H1 (cell line): ENCODE measurements around the gene PHLDA2. TPM values are rescaled to one million over a fixed set of nuclear protein-coding genes. Genes with fewer than 3 reads are reported as not detected.

Source experiments
- CTCF ChIA-PET: fragments of 300-600 bp; sonication (Branson Sonifier 250); formaldehyde crosslinking; loops from one replicate; lab custom pipeline; 2021; ENCODE audit not compliant: partially characterized antibody; lab: Charles Lee
- POLR2A ChIA-PET: fragments of 300-600 bp; sonication (Branson Sonifier 250); formaldehyde crosslinking; loops from one replicate; lab custom pipeline; 2021; ENCODE audit warnings: inconsistent platforms; ENCODE audit not compliant: partially characterized antibody; lab: Charles Lee
- DNase-seq, 2 experiments: peaks; one replicate each; pipeline versions ENCODE4 v3.0.0 to v3.0.0-alpha.2; 2010 to 2022; ENCODE audit warnings: low spot score in 2 of 2, low read depth in 1 of 2, mixed read lengths in 1 of 2
- FAIRE-seq: peaks from 2 replicates; lab custom pipeline; 2011; peaks lifted over from hg19 to GRCh38; lab: Jason Lieb, UNC
- H2AFZ ChIP-seq: 2 replicates; pipeline ENCODE4 v1.8.1; 2012; ENCODE audit warnings: low read length, inconsistent platforms
- H2AK5ac ChIP-seq: 2 replicates; pipeline ENCODE4 v1.6.1; 2013; ENCODE audit warnings: low read depth, low read length
- H2BK120ac ChIP-seq: replicated peaks from 2 replicates; pipeline ENCODE3; 2013; ENCODE audit warnings: low read depth, low read length, inconsistent platforms
- H2BK12ac ChIP-seq: 2 replicates; pipeline ENCODE4 v1.6.1; 2013; ENCODE audit warnings: low read depth, low read length
- H2BK15ac ChIP-seq: 2 replicates; pipeline ENCODE4 v1.6.1; 2013; ENCODE audit warnings: low read length
- H2BK20ac ChIP-seq: 2 replicates; pipeline ENCODE4 v1.6.1; 2013; ENCODE audit warnings: low read length
- H2BK5ac ChIP-seq: 2 replicates; pipeline ENCODE4 v1.6.1; 2013; ENCODE audit warnings: low read depth, low read length
- H3K14ac ChIP-seq: 2 replicates; pipeline ENCODE4 v1.6.1; 2013; ENCODE audit warnings: inconsistent platforms; ENCODE audit not compliant: insufficient read length
- H3K18ac ChIP-seq: 2 replicates; pipeline ENCODE4 v1.6.1; 2013; ENCODE audit warnings: low read length; ENCODE audit errors: extremely low read depth
- H3K23ac ChIP-seq: 2 replicates; pipeline ENCODE4 v1.6.1; 2013; ENCODE audit warnings: inconsistent platforms; ENCODE audit not compliant: insufficient read length
- H3K23me2 ChIP-seq: 2 replicates; pipeline ENCODE4 v1.6.1; 2013; ENCODE audit warnings: low read depth, low read length
- H3K27ac ChIP-seq: 2 replicates; pipeline ENCODE4 v1.6.1; 2011; ENCODE audit warnings: low read depth, low read length, inconsistent platforms
- H3K27me3 ChIP-seq, 4 experiments: replicated peaks in 1 of 4; 1 replicate in 1 of 4; 2 replicates in 3 of 4; pipeline versions ENCODE4 v1.6.1 to v1.8.1; 2011 to 2013; ENCODE audit warnings: low read length in 3 of 4, mild to moderate bottlenecking in 3 of 4, inconsistent platforms in 2 of 4, mixed read lengths in 2 of 4, moderate library complexity in 1 of 4; ENCODE audit not compliant: control insufficient read depth in 3 of 4, insufficient read depth in 3 of 4; ENCODE audit errors: extremely low read depth in 1 of 4
- H3K36me3 ChIP-seq, 4 experiments: 2 replicates each; pipeline versions ENCODE4 v1.6.1 to v1.8.1; 2011 to 2013; ENCODE audit warnings: mild to moderate bottlenecking in 4 of 4, low read length in 3 of 4, moderate library complexity in 2 of 4, control low read depth in 1 of 4, inconsistent platforms in 1 of 4; ENCODE audit not compliant: insufficient read depth in 4 of 4, control insufficient read depth in 2 of 4
- H3K4ac ChIP-seq: replicated peaks from 2 replicates; pipeline ENCODE3; 2013; ENCODE audit warnings: low read length, low read depth, mixed read lengths, inconsistent platforms; ENCODE audit not compliant: insufficient read length
- H3K4me1 ChIP-seq, 4 experiments: replicated peaks in 1 of 4; 1 replicate in 1 of 4; 2 replicates in 3 of 4; pipeline versions ENCODE4 v1.6.1 to v1.8.1; 2011 to 2013; ENCODE audit warnings: low read length in 3 of 4, inconsistent platforms in 2 of 4, mixed read lengths in 1 of 4; ENCODE audit not compliant: insufficient read depth in 4 of 4, control insufficient read depth in 3 of 4
- H3K4me2 ChIP-seq, 2 experiments: 2 replicates each; pipeline versions ENCODE4 v1.6.1 to v1.8.1; 2011 to 2013; ENCODE audit warnings: low read depth in 2 of 2, low read length in 2 of 2, control low read depth in 1 of 2, inconsistent platforms in 1 of 2, mild to moderate bottlenecking in 1 of 2; ENCODE audit not compliant: insufficient read depth in 1 of 2
- H3K4me3 ChIP-seq, 4 experiments: fragments of 200-600, 300-600 bp in 1 of 4; sonication (generic), shearing (Covaris generic), sonication (Bioruptor Twin) in 1 of 4; 2 replicates each; pipeline versions ENCODE4 v1.5.1 to v1.8.1; 2011 to 2016; ENCODE audit warnings: low read length in 4 of 4, low read depth in 3 of 4, control low read depth in 2 of 4, inconsistent platforms in 2 of 4, mild to moderate bottlenecking in 2 of 4, mixed read lengths in 1 of 4, moderate library complexity in 1 of 4; ENCODE audit not compliant: insufficient read depth in 2 of 4; ENCODE audit errors: extremely low read depth in 1 of 4
- H3K56ac ChIP-seq: replicated peaks from 2 replicates; pipeline ENCODE3; 2013; ENCODE audit warnings: low read depth, mild to moderate bottlenecking, mixed read lengths, low read length, inconsistent platforms; ENCODE audit not compliant: insufficient read length
- H3K79me1 ChIP-seq: 2 replicates; pipeline ENCODE4 v1.6.1; 2013; ENCODE audit warnings: low read depth, low read length, control low read depth
- H3K79me2 ChIP-seq, 2 experiments: 2 replicates each; pipeline versions ENCODE4 v1.6.1 to v1.8.1; 2012 to 2013; ENCODE audit warnings: low read length in 2 of 2, mild to moderate bottlenecking in 2 of 2, inconsistent platforms in 1 of 2; ENCODE audit not compliant: insufficient read depth in 2 of 2, control insufficient read depth in 1 of 2
- H3K9ac ChIP-seq, 4 experiments: replicated peaks in 1 of 4; 1 replicate in 1 of 4; 2 replicates in 3 of 4; pipeline versions ENCODE4 v1.6.1 to v1.8.1; 2011 to 2013; ENCODE audit warnings: low read depth in 3 of 4, low read length in 3 of 4, control low read depth in 2 of 4, mild to moderate bottlenecking in 2 of 4, moderate library complexity in 2 of 4, inconsistent platforms in 1 of 4; ENCODE audit errors: extremely low read depth in 1 of 4
- H3K9me3 ChIP-seq, 2 experiments: 2 replicates each; pipeline versions ENCODE4 v1.6.1 to v1.8.1; 2012 to 2013; ENCODE audit warnings: mild to moderate bottlenecking in 2 of 2, moderate library complexity in 2 of 2, control low read depth in 1 of 2, inconsistent platforms in 1 of 2, low read depth in 1 of 2, low read length in 1 of 2, mixed read lengths in 1 of 2; ENCODE audit not compliant: insufficient read depth in 2 of 2
- H4K20me1 ChIP-seq, 2 experiments: replicated peaks in 1 of 2; 2 replicates each; pipeline versions ENCODE3 to v1.8.1; 2011 to 2013; ENCODE audit warnings: inconsistent platforms in 2 of 2, low read length in 2 of 2, mild to moderate bottlenecking in 1 of 2; ENCODE audit not compliant: insufficient read depth in 2 of 2, control insufficient read depth in 1 of 2
- H4K5ac ChIP-seq: 2 replicates; pipeline ENCODE4 v1.6.1; 2013; ENCODE audit warnings: low read length, low read depth, mixed read lengths, inconsistent platforms; ENCODE audit not compliant: insufficient read length
- H4K8ac ChIP-seq: 2 replicates; pipeline ENCODE4 v1.8.0; 2013; ENCODE audit warnings: mild to moderate bottlenecking, moderate library complexity, low read length, inconsistent platforms; ENCODE audit not compliant: insufficient read depth; ENCODE audit errors: extremely low read depth
- H4K91ac ChIP-seq: replicated peaks from 2 replicates; pipeline ENCODE3; 2013; ENCODE audit warnings: low read length, mixed read lengths, inconsistent platforms; ENCODE audit not compliant: insufficient read length
- CTCF ChIP-seq, 3 experiments: IDR thresholded peaks; 1 replicate in 2 of 3; 2 replicates in 1 of 3; pipeline versions ENCODE4 v1.5.1 to v1.6.1; 2011; ENCODE audit warnings: low read length in 3 of 3, mild to moderate bottlenecking in 3 of 3, inconsistent platforms in 2 of 3, low read depth in 1 of 3, moderate library complexity in 1 of 3; ENCODE audit not compliant: insufficient read depth in 1 of 3; ENCODE audit errors: control extremely low read depth in 1 of 3
- HDAC2 ChIP-seq, 2 experiments: fragments of 300-600 bp in 1 of 2; sonication (generic) in 1 of 2; IDR thresholded peaks; 2 replicates each; pipeline ENCODE4 v1.6.1; 2011 to 2012; ENCODE audit warnings: low read depth in 2 of 2, low read length in 2 of 2, mild to moderate bottlenecking in 2 of 2, moderate library complexity in 2 of 2, borderline replicate concordance in 1 of 2, inconsistent platforms in 1 of 2
- HDAC6 ChIP-seq: IDR thresholded peaks from one replicate; pipeline ENCODE4 v1.7.1; 2012; ENCODE audit warnings: low read depth, mild to moderate bottlenecking, inconsistent platforms, low read length, moderate library complexity
- KDM1A ChIP-seq: fragments of 200-600, 300-600 bp; sonication (generic); IDR thresholded peaks from 2 replicates; pipeline ENCODE4 v1.7.1; 2016; ENCODE audit warnings: mild to moderate bottlenecking, low read length, borderline replicate concordance
- SIX5 ChIP-seq: IDR thresholded peaks from 2 replicates; pipeline ENCODE4 v1.6.1; 2011; ENCODE audit warnings: mild to moderate bottlenecking, low read depth, low read length
- TAF7 ChIP-seq: optimal IDR thresholded peaks from 2 replicates; pipeline ENCODE3; 2011; ENCODE audit warnings: low read depth, mild to moderate bottlenecking, inconsistent platforms, low read length, moderate library complexity, borderline replicate concordance
- TCF12 ChIP-seq: IDR thresholded peaks from 2 replicates; pipeline ENCODE4 v1.6.1; 2011; ENCODE audit warnings: low read depth, mild to moderate bottlenecking, low read length
- WGBS, 2 experiments: shearing (Covaris generic) in 1 of 2; methylation state at CpG; one replicate each; pipeline versions ENCODE4 v1.1.6 to v1.1.7; 2013 to 2015; ENCODE audit warnings: low lambda C conversion rate in 2 of 2, mixed read lengths in 2 of 2, inconsistent platforms in 1 of 2, low coverage in 1 of 2, missing lambda C conversion rate in 1 of 2; ENCODE audit not compliant: insufficient replicate concordance in 2 of 2, insufficient coverage in 1 of 2, insufficient read length in 1 of 2; ENCODE audit errors: extremely low coverage in 1 of 2, missing lambda C conversion rate in 1 of 2; 5-methylcytosine and 5-hydroxymethylcytosine counted together
- polyA plus RNA-seq, 7 experiments: library from polyadenylated mRNA; depleted of rRNA in 3 of 7; stranded (reverse) in 5 of 7; unstranded in 2 of 7; fragments of >200 nt in 5 of 7; fragments of 200-250 nt in 2 of 7; gene quantifications; 1 replicate in 5 of 7; 2 replicates in 1 of 7; 4 replicates in 1 of 7; pipeline versions ENCODE4 v1.2.1 to v1.2.3, GENCODE V29; 2011 to 2013; ENCODE audit warnings: missing spikeins in 2 of 7, mixed read lengths in 2 of 7
- total RNA-seq: library from RNA; stranded (reverse); fragmentation: NEBNext Ultra II Directional; extraction: Animal tissue kit (Norgen Biotek cat#: 25700); gene quantifications from 2 replicates; pipeline ENCODE4 v1.2.1, GENCODE V29; 2021

The PHLDA2 gene
- total and polyA plus RNA-seq, 2 of the 8 experiments (the other 6 are each of a cell fraction or from before 2014, with no cell fraction given), result 5.2 to 7.6 TPM

GRCh38 chr11:2892967-2893528 is 36.2 kb downstream of the PHLDA2 start:
- Histone ChIP-seq H4K5ac (peak overlapping the region; percentile 97), H3K4me3 (peak overlapping the region; percentile 25 to 52 (median 40); a peak in 6 of 8 replicates), H3K14ac (no peak overlapping the region), H3K27ac (peak overlapping the region; percentile 12; the same call in 1 of the 2 replicates), H3K36me3 (no peaks in the 10 kb centered on the region), H3K4me1 (peaks cover 0 to 20% (median 15%) of the 10 kb centered on the region in 4 experiments; a peak in 6 of 7 replicates), H2BK15ac (no peak overlapping the region; the same call in 1 of the 2 replicates), H3K56ac (peak overlapping the region; percentile 13), H3K79me2 (no peaks in the 10 kb centered on the region), H3K4ac (peak overlapping the region; percentile 69), H3K4me2 (peak overlapping the region; percentile 67 to 68), H2BK5ac (peak overlapping the region; percentile 87; the same call in 1 of the 2 replicates), H3K27me3 (peaks cover 0 to 17% (median 4%) of the 10 kb centered on the region in 4 experiments; a peak in 4 of 7 replicates), H2BK12ac (peak overlapping the region; percentile 97; the same call in 1 of the 2 replicates), H2AK5ac (peak overlapping the region; percentile 9; the same call in 1 of the 2 replicates), H3K9me3 (peaks cover 0 to 4% of the 10 kb centered on the region in 2 experiments; a peak in 1 of 4 replicates), H4K20me1 (no peaks in the 10 kb centered on the region), H2BK120ac (peak overlapping the region; percentile 67), H4K8ac (peak overlapping the region; percentile 97), H3K18ac (peak overlapping the region; percentile 100), H3K23ac (no peak overlapping the region), H2BK20ac (peak overlapping the region; percentile 98; the same call in 1 of the 2 replicates), H3K79me1 (no peaks in the 10 kb centered on the region), H2AFZ (no peak overlapping the region), H3K23me2 (peaks cover 3% of the 10 kb centered on the region), H3K9ac (peak overlapping the region in 1 of 4 experiments; percentile 18; a peak in 2 of 7 replicates), H4K91ac (peak overlapping the region; percentile 100)
- DNase-seq (no peak), FAIRE-seq (no peak)
- WGBS, 2 experiments, result 44% methylated on average over 4 of the region's 4 CpGs; no CpG with 5 or more reads in 1 of the 2 experiments
- ChIA-PET POLR2A (interaction anchor here (0.6 to 4.4 kb wide), 9 partner anchors 9 to 361 kb away, joined by 3 to 17 read pairs (median 6); partner anchors contain the start of genes KCNQ1OT1 and PHLDA2), CTCF (interaction anchor here (0.5 to 13.5 kb wide), 31 partner anchors 10 to 480 kb away, joined by 3 to 521 read pairs (median 5); partner anchors contain the start of gene PHLDA2)
- peak; percentile 97 for TF ChIP-seq KDM1A
- no peak for TF ChIP-seq HDAC6
- peak; percentile 13 for TF ChIP-seq TAF7
- TF ChIP-seq CTCF (IDR thresholded peaks at IDR 0.05; ENCODE audit: control extremely low read depth in 1 of 3, insufficient read depth in 1 of 3, low read depth in 1 of 3, low read length in 3 of 3), result peak in 2 of 3 experiments; percentile 39 to 45; a peak in 3 of 4 replicates
- TF ChIP-seq HDAC2 (IDR thresholded peaks at IDR 0.05; ENCODE audit: borderline replicate concordance in 1 of 2, low read depth in 2 of 2, low read length in 2 of 2), result peak in 1 of 2 experiments; percentile 23; a peak in 1 of 4 replicates
- no peak for TF ChIP-seq TCF12
- no peak for TF ChIP-seq SIX5
